ENCODE results near the gene H3-3A.

- TF ChIP-seq CTCF (IDR thresholded peaks at IDR 0.05; ENCODE audit: insufficient read depth, low read length) (no peak), POLR2AphosphoS5 (IDR thresholded peaks at IDR 0.05; ENCODE audit: low read depth) (no peak), REST (IDR thresholded peaks at IDR 0.05; ENCODE audit: insufficient replicate concordance, low read depth) (no peak), SPI1 (IDR thresholded peaks at IDR 0.05; ENCODE audit: borderline replicate concordance, low read depth) (no peak), GABPA (IDR thresholded peaks at IDR 0.05; ENCODE audit: low read depth) (no peak)
Observed at GRCh38 chr1:226048886-226049285, 13.6 kb upstream of the H3-3A start.

Measured in HL-60 (cell line).